ENCODE data around the gene NHLRC4. TPM values are rescaled to one million over a fixed set of nuclear protein-coding genes. Genes with fewer than 3 reads are reported as not detected.

Gene NHLRC4
- total and polyA plus RNA-seq, 8 donors: 0.35 to 1.4 (median 0.92) TPM; not detected in 3

DNA sequence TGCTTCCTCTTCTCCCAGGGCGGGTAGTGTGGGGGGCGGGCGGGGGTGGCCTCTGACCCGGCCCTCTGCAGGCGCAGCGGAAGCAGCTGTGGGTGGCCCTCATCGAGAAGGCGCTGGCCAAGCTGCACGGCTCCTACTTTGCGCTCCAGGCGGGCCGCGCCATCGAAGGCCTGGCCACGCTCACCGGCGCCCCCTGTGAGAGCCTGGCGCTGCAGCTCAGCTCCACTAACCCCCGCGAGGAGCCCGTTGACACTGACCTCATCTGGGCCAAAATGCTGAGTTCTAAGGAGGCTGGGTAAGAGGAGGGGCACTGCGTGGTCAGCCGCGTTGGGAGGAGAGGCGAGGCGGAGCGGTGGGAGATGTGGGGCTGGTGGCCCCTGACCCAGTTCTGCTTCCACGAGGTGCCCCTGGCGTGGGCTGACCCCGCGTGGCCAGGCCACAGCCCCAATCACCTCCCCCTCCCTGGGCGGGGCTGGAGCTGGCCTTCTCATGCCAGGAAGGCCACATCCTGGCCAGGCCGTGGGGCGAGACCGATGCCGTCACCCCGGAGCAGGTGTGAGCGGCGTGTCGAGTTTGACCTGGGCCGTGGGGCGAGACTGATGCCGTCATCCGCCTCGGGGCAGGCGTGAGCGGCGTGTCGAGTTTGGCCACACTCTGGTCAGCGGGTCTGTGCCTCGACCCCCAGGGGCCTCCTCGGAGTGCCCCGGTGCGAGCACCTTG, 17.1 kb upstream of the NHLRC4 start:
- no peak overlapping the region for H3K4me3 ChIP-seq
- TF ChIP-seq, protein P1, sequence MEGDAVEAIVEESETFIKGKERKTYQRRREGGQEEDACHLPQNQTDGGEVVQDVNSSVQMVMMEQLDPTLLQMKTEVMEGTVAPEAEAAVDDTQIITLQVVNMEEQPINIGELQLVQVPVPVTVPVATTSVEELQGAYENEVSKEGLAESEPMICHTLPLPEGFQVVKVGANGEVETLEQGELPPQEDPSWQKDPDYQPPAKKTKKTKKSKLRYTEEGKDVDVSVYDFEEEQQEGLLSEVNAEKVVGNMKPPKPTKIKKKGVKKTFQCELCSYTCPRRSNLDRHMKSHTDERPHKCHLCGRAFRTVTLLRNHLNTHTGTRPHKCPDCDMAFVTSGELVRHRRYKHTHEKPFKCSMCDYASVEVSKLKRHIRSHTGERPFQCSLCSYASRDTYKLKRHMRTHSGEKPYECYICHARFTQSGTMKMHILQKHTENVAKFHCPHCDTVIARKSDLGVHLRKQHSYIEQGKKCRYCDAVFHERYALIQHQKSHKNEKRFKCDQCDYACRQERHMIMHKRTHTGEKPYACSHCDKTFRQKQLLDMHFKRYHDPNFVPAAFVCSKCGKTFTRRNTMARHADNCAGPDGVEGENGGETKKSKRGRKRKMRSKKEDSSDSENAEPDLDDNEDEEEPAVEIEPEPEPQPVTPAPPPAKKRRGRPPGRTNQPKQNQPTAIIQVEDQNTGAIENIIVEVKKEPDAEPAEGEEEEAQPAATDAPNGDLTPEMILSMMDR (IDR thresholded peaks at IDR 0.05): no peak
- TF ChIP-seq EP300 (IDR thresholded peaks at IDR 0.05): no peak
- TF ChIP-seq POLR2AphosphoS5 (IDR thresholded peaks at IDR 0.05): no peak
- TF ChIP-seq POLR2A (IDR thresholded peaks at IDR 0.05): no peak
- H3K36me3 ChIP-seq: peaks cover 50 to 81% (median 73%) of the 10 kb centered on the region in 4 donors
- H3K4me1 ChIP-seq: peaks cover 0 to 16% (median 9%) of the 10 kb centered on the region in 4 donors
- no peak for DNase-seq
- no peak overlapping the region for H3K27ac ChIP-seq
- no peaks in the 10 kb centered on the region for H3K9me3 ChIP-seq
- 92 to 98% (median 94%) methylated on average over 22 to 54 of the region's 54 CpGs for WGBS, 5 donors
- no peaks in the 10 kb centered on the region for H3K27me3 ChIP-seq
- intact Hi-C loops (cut with DNase I; ENCODE audit: low total_unique reads): no loop called here

DNA sequence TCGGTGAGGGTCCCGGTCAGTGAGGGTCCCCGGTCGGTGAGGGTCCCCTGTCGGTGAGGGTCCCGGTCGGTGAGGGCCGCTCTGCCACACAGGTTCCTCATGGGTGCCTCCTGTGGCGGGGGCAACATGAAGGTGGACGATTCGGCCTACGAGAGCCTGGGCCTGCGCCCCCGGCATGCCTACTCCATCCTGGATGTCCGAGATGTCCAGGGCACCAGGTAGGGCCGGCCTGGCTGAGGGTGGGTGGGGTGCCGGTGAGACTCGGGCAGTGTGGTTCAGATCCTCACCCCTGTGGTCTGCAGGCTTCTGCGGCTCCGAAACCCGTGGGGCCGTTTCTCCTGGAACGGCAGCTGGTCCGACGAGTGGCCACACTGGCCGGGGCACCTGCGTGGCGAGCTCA, 15.6 kb upstream of the NHLRC4 start:
- no peak for DNase-seq
- Histone ChIP-seq H3K4me1 (peaks cover 0 to 16% (median 8%) of the 10 kb centered on the region in 4 donors), H3K27ac (no peak overlapping the region), H3K4me3 (no peak overlapping the region), H3K9me3 (no peaks in the 10 kb centered on the region), H3K36me3 (peaks cover 50 to 81% (median 73%) of the 10 kb centered on the region in 4 donors), H3K27me3 (no peaks in the 10 kb centered on the region)
- WGBS, 5 donors: 94 to 98% (median 97%) methylated on average over 16 to 28 of the region's 28 CpGs
- TF ChIP-seq POLR2AphosphoS5 (IDR thresholded peaks at IDR 0.05) (no peak), EP300 (IDR thresholded peaks at IDR 0.05) (no peak), POLR2A (IDR thresholded peaks at IDR 0.05) (no peak)
- TF ChIP-seq, protein P1 (IDR thresholded peaks at IDR 0.05): no peak
- intact Hi-C loops (cut with DNase I; ENCODE audit: low total_unique reads): no loop called here

DNA sequence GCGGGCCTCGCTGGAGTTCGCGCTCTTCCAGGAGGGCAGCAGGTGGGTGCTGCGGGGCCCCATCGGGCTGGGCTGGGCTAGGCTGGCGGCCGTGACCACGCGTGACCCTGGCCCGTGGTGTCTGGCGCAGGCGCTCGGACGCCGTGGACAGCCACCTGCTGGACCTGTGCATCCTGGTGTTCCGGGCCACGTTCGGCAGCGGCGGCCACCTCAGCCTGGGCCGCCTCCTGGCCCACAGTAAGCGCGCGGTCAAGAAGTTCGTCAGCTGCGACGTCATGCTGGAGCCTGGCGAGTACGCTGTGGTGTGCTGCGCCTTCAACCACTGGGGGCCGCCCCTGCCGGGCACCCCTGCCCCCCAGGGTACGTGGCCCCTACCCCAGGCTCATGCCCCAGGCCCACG, 14.6 kb upstream of the NHLRC4 start:
- peaks cover 0 to 7% (median 4%) of the 10 kb centered on the region in 4 donors for H3K4me1 ChIP-seq
- 93 to 97% (median 96%) methylated on average over 8 to 35 of the region's 35 CpGs for WGBS, 5 donors
- intact Hi-C loops (cut with DNase I; ENCODE audit: low total_unique reads): no loop called here
- peaks cover 0 to 3% (median 0%) of the 10 kb centered on the region in 3 donors for H3K27me3 ChIP-seq
- peaks cover 50 to 72% (median 68%) of the 10 kb centered on the region in 4 donors for H3K36me3 ChIP-seq
- no peaks in the 10 kb centered on the region for H3K9me3 ChIP-seq
- no peak overlapping the region for H3K4me3 ChIP-seq
- no peak for DNase-seq
- no peak for TF ChIP-seq EP300 (IDR thresholded peaks at IDR 0.05)
- TF ChIP-seq POLR2A (IDR thresholded peaks at IDR 0.05): no peak
- no peak for TF ChIP-seq POLR2AphosphoS5 (IDR thresholded peaks at IDR 0.05)
- TF ChIP-seq, protein P1 (IDR thresholded peaks at IDR 0.05): no peak
- H3K27ac ChIP-seq: no peak overlapping the region

DNA sequence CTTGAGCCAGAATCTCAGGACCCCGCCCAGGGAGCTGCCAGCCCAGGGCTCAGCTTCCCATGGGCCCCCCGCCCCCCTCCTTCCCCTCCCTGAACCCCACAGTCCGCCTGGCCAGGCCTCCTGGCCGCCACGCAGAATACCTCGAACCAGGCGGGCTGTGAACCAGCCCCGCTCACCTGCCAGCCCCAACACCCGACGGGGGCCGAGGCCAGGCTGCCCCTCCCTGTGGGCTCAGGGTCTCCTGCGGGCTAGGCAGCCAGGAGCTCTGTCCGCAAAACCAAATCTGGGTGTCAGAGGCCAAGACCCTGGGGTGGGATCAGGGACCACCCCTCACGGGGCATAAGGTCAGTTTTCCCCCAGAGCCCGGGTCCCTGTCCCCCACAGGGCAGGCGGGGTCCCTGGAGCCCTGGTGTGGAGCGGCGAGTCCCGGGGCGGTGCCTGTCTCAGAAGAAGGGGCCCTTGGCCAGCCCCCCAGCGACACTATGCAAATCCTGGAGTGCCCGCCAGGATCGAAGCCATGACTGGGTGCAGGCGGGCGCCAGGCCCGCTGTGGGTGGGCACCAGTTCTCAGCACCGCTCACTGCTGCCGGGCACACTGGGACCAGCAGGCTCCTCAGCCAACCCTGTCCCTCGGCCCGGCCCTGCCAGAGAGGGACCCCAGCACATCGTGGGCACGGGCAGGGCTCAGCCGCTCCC, 13.1 kb upstream of the NHLRC4 start:
- WGBS, 5 donors: 92 to 96% (median 93%) methylated on average over 15 to 33 of the region's 33 CpGs

More for the DNA sequence above, 13.1 kb upstream of the NHLRC4 start:
- intact Hi-C loops (cut with DNase I; ENCODE audit: low total_unique reads): no loop called here
- Histone ChIP-seq H3K9me3 (no peaks in the 10 kb centered on the region), H3K27me3 (peaks cover 0 to 19% (median 4%) of the 10 kb centered on the region in 3 donors), H3K27ac (no peak overlapping the region), H3K36me3 (peaks cover 39 to 56% (median 52%) of the 10 kb centered on the region in 4 donors), H3K4me3 (no peak overlapping the region), H3K4me1 (peaks cover 0 to 5% (median 0%) of the 10 kb centered on the region in 4 donors)
- no peak for DNase-seq
- TF ChIP-seq POLR2A (IDR thresholded peaks at IDR 0.05) (no peak), POLR2AphosphoS5 (IDR thresholded peaks at IDR 0.05) (no peak), EP300 (IDR thresholded peaks at IDR 0.05) (no peak)
- TF ChIP-seq, protein P1 (IDR thresholded peaks at IDR 0.05): no peak

Data from stomach (tissue), 9 donors.